Activated effector memory CD4-positive, alpha-beta T cell treated with anti-CD3 and anti-CD28 coated beads, Interleukin-2, amount 50 U/mL, for 16 hours (primary cell): ENCODE data around the gene INSIG1.

ENCODE experiments used
- DNase-seq: peaks from one replicate; pipeline ENCODE4 v3.0.0-alpha.2; 2020

The INSIG1 gene

DNA sequence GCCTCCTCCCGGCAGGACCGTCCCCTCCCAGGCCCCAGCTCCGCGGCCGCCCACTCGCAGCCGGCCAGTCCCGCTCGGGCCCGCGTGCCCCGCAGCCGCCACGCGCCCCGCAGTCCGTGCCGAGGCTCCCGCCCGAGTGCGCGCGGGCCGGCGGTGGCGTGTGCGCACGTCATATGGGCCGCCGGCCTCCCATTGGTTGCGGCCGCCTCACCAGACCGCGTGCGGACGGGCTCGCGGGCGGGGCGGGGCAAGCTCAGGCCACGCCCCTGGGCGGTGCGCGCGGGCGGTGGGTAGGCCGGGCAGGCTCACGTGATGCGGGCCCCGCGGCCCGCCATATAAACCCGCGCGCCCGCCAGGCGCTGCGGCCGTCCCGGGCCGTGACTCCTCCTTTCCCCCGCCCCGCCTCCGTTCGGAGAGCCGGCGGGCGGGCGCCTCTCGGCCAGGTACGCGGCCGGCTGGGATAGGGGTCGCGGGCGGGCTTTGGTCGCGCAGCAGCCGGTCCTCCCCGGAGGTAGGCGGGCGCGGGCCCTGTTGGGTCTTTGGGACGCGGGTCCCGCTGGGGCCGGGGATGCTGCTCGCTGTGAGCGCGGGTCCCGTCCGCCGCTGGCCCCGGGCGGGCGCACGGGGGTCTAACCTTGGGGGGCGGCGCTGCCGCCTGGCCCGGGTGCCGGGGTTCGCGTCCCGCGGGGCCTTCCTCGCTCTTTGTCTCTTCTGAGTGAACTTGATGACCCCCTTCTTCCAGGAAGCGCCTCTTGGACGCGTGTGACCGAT lies at the start of gene INSIG1:
TSS of gene INSIG1 (plus strand) at position 362 of the 771 bp plus-strand sequence. CDS start at position 770, 408 bp downstream.
- DNase-seq = peak; percentile 97

DNA sequence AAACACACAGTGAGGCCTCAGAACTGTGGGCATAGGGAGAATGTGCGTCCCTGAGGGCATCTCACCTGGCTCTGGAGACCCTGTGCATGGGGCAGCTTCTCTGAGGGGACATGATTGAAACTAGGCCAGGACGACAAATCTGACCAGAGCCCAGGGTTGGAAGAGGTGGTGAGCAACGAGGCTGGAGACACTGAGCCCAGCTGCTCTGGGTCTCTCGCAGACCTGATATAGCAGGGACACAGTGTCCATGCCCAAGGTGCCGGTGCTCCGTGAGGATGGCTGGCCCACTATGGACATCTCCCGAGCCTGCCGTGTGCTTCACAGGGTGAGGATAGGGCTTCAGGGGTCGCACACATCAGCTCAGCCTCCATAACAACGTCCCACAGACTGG lies 49.3 kb upstream of the INSIG1 start:
- DNase-seq = no peak

DNA sequence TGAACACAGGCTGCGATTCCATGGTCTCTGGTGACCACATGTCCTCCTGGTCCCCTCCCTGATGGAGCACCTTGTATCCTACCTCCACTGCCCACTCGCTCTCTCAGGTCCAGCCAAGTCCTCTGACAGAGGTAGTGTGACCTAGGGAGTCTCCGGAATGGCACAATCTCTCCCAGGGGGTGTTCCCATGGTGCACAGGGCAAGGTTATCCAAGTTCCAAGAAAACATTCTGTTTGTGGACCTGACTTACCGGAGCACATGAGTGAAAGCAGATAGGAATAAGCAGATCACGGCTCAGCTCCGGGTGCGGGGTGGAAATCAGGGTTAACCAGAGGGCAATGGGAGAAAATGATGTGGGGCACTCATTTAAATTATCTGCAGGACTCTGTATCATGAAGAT lies 45.8 kb upstream of the INSIG1 start:
- no peak for DNase-seq

DNA sequence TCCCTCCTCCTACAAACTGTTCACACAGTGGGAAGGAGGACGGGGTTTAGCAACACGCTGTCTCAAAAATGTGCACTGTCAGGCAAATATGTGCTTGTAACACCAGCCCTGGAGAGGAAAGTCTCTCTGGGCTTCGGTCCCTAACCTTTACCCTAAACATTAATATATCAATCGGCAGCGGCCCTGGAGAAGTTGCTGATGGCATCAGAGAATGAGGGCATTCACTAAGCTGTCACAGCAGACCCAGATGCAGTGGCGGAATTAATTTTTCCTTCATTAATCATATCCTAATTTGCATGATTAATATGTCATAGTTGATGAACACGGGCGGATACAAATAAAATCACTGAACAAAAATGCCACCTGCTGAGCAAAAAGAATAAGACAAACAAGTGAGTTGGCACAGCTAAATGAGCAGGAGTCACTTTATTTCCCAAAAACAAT lies 45.2 kb upstream of the INSIG1 start:
- DNase-seq = no peak

DNA sequence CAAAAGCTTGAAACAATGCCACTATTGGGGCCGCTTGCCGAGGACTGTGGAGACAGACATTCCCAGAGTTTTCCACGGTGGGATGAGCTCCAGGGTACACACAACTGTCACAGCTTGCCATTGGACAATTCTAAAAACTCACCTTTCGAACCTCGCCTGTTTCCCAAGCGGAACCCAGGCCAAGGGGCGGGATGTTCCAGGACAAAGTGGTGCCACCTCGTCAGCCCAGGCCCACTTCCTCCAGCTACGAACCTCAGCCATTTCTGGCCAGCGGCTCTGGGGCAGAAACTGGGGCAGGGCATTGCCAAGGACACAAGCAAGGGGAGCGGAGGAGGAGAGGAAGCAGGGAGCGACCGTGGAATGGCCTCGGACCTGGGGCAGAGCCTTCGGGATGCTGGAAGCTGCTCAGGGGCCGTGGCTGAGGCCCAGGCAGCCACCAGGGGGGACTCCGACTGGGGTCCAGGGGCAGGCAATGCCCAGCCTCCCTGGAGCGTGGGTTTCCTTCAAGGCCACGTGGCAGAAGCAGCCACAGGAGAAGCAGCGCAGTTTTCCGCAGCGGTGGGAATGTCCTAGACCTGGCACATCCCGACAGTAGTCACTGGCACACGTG lies 44.7 kb upstream of the INSIG1 start:
- DNase-seq = no peak

DNA sequence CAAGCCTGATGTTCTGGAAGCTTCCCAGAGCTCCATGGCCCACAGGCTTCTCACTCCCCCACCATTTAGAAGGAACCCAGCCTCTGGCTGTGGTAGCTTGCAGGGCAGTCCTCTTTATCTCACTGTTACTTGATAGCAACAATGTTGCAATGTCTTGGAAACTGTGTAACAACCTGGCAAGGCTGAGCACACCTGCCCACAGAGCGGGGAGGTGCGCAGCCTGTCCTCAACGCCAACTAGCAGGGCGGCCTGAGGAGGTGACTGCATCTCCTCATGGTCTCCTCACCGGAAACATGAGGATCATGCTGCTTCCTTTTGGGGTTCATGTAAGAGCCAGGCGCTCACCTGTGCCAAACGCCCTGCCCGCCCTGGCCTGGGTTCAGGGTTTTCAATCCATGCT lies 43.7 kb upstream of the INSIG1 start:
- DNase-seq = no peak

DNA sequence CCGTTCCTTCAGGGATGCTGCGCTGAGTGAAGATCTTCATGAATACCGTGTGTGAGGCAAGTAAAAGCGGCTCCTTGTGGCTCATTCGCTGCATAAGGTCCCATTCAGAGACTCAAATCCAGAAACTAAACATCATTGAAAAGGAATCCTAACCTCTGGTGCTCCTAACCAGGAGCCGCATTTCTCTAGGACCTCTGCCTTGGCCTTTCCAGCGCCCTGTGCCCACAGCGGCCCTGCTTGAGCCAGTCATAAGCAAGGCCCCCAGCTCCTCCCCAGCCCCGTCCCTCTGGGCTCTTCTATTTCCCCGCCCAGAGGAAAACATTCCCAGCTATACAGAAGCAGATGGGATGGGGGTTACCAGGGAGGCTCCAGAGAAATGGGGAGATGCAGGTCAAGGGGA lies 42.6 kb upstream of the INSIG1 start:
- DNase-seq = no peak

DNA sequence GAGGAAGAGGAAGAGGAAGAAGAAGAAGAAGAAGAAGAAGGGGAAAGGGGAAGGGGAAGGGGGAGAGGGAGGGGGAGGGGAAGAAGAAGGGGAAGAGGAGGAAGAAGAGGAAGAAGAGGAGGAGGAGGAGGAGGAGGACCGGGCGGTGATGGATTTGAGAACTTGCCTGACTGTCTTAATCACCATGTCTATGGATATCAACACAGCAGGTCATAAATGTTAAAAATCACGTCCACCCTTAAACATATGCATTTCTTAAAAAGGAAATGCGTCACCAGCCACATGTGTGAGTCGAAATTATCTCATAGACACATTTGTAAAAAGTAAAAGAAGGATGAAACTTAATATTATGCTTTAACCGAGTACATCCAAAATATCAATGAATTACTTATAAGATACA lies 42.1 kb upstream of the INSIG1 start:
- no peak for DNase-seq

DNA sequence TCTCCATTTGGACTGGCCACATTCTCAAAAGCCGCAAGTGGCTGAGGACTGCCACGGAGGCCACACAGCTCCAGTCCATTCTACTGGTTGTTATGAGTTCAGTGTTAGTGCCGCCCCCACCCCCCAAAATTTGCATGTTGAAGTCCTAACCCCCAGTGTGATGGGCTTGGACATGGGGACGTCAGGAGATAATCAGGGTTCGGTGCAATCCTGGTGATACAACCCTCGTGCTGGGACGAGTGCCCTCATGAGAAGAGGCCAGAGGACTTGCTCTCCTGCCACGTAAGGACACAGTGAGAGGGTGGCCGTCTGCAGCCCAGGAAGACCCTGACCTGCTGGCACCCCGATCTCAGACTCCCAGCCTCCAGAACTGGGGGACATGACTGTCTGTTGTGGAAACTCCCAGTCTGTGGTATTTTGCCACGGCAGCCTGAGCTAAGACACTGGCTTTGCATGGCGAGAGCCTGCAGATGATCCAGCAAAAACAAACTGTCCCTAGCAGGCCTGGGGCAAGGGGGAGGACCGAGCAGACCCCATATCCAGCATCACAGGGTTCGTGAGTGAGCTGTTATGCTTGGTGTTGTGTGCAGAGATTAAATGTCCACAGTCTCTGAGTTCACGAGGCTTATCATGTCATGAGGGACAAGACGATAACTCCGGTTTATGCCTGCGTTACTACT lies 41.5 kb upstream of the INSIG1 start:
- DNase-seq = no peak

DNA sequence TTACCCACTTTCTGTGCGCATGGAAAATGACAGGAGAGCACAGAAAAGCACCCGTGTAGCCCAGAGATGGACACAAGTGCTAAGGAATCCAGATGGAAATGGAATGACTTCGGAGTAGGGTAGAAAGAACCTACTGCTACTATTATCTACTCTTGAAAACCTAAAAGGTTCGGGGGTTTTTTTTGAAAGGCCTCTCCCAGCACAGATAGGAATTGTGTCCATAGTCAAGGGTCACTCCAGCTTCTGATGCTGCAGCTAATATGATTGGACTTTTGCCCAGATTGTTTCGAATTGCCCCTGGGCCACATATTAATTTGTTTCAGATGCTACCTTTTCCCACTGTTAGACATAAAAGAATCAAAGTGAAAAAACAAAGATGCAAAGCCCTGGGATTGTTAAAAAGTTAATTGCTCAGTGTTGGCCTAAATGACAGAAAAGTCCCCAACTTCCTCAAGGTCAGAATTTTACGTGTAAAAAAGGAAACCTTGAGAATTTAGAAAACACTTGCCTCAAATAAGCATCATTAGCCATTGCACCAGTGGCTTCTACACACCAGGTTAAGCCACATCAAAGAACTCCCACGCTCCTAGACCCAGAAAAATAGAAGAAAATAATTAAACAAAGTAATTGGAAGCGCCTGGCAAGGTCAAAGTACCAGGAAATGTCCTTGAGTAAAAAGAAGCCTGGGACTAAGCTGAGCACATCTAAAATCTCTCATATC lies 40.8 kb upstream of the INSIG1 start:
- DNase-seq = no peak

DNA sequence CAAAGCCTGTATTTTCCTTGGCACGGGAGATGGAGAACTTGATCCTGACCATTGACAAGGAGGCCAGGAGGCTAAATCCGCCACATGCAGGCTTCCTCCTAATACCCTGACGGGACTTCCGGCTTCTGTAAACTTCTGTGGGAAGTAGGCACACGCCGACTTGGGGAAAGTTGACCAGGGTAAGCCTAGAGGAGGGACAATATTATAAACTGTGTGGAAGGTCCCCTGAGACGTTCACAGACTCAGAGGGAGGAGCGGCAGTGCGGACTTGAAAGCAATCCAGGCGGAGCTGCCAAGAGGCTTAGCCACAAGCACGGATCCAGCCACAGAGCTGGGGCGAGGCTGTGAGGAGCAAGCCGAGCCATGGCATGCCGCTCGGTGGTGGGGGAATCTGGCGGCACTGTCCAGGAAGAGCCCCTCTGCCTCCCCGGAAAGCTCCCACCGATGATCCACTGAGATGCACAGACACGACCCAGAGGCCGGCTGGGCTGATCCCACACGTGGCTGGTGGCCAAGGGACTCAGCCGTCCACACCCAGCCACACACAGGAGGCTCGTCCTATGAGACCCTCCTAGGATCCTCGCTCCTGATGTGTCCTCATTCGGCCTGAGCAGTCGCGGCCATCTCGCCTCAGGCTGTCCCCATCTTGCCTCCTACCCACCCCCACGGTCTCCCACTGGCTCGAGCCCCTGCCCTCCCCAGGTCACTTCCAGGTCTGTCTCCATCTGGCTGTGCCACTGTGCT lies 40.0 kb upstream of the INSIG1 start:
- no peak for DNase-seq

DNA sequence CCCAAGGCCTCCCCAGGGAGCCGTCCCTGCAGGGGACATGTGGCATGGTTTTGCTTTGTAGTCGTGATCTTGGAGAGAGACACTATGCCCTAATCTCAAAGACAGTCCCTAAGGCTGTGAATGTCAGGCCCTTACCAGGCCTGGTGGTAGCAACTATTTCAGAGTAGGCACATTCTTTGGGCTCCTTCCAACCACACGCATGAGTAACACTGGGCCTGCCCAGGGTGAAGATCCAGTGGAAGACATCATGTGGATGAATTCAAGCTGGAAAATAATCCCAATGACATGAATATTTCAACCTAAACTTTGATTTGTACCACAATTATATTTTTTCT lies 39.5 kb upstream of the INSIG1 start:
- DNase-seq = no peak

DNA sequence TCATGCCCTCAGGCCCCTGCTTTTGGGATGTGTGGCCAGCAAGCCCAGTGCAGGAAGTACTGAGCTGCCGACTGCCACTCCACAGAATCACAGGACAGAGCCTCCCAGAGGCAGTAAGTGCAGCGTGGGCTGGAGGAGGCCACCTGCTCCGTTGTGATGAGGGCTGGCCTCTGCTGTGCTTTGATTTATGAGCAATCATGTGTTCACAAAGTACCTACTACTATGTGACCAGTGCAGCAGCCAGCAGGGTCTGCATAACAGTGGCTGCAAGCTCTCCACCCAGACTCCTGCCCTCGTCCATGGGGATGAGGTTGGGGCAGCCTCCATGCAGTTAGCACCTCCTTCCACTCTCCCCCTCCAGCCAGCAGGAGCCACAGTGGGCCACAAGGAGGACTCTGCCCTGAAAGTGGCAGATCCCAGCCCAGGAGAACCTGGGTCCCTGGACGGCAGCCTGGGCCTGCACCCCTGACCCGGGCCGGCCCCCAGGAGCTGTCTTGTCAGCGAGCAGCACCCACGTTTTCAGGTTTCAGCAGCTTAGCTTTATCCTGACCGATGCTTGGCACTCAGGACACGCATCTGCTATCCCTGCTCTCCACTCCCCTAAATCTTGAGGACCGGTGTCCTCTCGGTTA lies 37.7 kb upstream of the INSIG1 start:
- no peak for DNase-seq

DNA sequence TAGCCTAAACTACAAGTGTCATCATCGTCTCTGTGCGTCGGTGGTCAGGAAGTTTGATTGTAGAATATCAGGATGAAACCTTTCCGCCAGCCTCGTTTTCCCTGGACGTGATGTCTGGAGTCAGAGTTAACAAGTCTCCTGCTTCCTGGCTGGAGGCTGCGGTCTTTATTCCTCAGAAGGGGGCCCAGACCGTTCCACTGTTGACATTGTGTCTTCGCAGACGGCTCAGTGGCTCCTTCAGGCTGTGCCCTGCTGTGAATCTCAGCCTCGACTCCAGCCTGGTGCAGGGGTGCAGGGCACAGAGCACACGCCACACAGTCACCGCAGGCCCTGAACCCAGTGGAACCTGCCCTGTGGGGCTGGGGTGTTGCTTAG lies 37.2 kb upstream of the INSIG1 start:
- DNase-seq = no peak

DNA sequence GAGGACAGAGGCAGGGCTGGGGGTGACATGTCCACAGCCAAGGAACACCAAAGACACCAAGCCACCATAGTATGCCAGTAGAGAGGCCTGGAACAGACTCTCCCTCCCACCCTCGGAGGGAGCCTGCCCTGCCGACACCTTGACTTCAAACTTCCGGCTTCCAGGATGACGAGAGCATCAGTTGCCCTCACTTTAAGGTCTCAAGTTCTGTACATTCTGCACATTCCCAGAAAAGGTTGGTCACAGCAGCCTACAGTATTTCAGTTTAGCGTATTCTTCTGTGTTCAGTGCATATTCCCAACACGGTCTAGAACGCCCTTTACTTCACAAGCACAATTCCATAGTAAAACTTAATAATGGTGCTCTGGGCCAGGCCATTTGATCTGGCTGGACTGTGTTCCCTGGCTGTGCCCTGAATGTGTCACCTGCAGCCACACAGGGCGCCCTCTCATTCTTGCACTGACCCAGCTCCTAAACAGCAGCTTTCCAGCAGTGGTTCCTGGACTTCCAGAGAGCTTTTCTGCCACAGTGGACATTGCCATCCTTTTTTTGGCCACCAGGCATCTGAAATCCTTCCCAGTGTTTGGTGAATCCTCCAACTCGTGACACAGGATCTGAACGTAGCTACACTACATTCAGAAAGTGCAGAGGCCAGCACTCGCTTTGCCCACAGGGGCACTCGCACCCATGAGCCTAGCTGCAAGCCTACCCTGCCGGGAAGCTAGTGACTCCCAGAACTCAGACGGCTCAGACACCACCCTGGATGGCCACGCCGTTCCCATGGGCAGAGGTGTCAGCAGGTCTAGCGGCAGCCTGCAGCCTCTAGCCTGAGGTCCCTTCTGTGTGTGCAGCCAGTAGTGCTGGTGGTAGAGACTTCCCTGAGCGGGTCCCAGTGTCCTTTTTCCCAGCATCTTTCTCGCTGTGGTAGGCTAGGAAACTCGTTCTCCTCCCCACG lies 36.4 kb upstream of the INSIG1 start:
- no peak for DNase-seq

DNA sequence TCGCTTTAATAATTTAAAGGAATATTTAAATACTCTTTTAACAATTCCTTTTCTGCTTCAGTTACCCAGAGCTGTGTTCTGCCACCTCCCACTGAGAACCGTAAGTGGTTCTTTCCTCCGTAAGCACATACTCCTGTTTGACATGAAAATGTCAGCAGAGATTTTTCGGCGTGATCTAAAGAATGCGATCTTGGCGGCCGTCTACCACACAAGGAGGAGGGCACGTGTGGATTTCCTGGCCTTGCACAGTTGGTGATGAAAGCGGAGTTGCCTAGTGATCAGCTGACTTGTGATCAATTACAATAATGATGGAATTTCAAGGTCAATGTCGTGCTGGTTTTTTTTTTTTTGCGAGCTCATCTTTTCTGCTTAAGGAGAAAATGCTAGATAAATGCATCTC lies 35.6 kb upstream of the INSIG1 start:
- no peak for DNase-seq

DNA sequence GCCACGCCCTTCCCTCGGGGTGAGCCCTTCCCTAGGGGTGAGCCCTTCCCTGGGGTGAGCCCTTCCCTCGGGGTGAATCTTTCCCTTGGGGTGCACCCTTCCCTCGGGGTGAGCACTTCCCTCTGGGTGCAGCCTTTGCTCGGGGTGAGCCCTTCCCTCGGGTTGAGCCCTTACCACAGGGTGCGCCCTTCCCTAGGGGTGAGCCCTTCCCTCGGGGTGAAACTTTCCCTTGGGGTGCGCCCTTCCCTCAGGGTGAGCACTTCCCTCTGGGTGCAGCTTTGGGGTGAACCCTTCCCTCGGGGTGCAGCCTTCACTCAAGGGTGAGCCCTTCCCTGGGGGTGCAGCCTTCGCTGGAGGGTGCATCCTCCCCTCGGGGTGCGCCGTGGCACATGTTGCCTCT lies 34.6 kb upstream of the INSIG1 start:
- no peak for DNase-seq

DNA sequence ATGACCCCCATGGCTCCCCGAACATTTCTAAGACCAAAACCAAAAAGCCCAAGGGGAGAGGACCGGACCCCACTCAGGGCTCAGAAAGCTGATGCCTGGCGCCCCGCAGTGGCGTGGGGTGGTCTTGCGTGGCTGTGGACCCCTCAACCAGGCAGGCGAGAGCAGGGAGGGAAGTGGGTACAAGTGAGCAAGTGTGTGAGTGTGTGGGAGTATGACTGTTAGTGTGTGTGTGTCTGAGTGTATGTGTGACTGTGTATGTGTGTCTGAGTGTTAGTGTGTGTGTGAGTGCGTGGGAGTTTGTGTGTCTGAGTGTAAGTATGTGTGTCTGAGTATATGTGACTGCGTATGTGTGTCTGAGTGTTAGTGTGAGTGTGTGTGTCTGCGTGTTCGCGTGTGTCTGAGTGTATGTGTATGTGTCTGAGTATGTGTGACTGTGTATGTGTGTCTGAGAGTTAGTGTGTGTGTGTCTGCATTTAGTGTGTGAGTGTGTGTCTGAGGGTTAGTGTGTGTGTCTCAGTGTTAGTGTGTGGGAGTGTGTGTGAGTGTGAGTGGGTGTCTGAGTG lies 34.0 kb upstream of the INSIG1 start:
- DNase-seq = no peak

DNA sequence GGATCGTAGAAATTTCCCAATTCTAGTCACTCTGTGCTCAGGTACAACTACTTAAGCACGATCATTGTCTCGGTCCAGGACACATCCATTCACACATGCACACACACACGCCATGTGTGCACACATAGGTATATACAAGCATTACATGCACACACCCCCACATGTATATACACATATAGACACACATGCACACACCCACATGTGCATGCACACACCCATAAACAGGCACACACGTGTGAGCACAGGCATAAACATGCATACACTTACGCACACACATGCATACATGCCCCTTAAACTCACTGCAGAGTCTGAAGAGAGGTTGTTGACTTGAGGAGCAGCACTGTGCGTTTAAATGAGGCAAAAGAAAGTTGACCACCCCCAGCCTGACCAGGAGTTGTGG lies 32.5 kb upstream of the INSIG1 start:
- DNase-seq = no peak

DNA sequence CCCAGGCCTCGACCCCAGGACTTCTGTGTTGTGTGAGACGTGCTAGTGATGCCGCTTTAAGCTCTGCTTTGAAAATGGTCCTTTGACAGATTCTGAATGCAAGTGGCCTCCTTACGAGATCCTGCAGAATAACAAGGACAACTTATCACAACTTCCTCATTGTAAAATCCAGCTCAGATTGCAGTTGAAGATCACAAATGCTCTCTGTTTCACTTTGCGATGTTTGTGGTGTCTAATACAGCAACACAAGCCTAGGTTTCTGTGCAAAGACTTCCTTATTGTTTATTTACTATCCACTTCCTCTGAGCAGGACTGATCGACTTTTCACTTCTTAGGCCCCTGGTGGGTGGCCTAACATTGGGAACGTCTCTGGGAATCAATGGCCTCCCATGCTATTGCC lies 31.7 kb upstream of the INSIG1 start:
- no peak for DNase-seq

DNA sequence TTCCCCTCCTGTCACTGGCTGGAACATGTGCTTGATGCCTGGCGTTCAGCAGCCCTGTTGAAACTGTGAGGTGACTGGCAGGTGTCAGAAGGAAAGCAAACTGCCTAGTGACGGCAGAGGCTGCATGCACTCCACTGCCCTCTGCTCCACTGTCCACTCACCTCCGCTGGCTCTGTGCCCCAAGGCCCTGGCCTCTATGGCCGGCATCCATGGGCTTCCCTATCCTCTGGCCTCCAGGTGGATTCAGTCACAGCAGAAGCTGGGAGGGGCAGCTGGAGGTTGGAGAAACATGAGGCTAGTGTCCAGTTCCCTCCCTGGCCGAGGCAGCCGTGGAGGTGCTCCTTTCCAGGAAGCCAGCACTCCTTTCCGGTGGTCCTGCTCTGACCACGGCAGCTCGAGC lies 31.2 kb upstream of the INSIG1 start:
- DNase-seq = no peak
